ENCODE data around the gene IFI27L1.
"Not testable (repeated sequence)": the region's sequence is repeated elsewhere in the genome, so short reads cannot be mapped to it uniquely, and the experiment has no call there.

The IFI27L1 gene

GRCh38 chr14:94062344-94062940, 18.7 kb upstream of the IFI27L1 start:
- Histone ChIP-seq H3K9me3 (ENCODE audit: severe bottlenecking) (no peaks in the 10 kb centered on the region), H3K4me3 (ENCODE audit: severe bottlenecking) (no peak overlapping the region), H3K27ac (ENCODE audit: poor library complexity, severe bottlenecking) (peak overlapping the region; percentile 81), H3K4me1 (ENCODE audit: insufficient read depth, poor library complexity, severe bottlenecking) (peaks cover 38% of the 10 kb centered on the region), H3K27me3 (ENCODE audit: insufficient read depth, poor library complexity, severe bottlenecking) (no peaks in the 10 kb centered on the region), H3K36me3 (ENCODE audit: low read depth) (peaks cover 66% of the 10 kb centered on the region)
- no peak for TF ChIP-seq CTCF (IDR thresholded peaks at IDR 0.05; ENCODE audit: poor library complexity, severe bottlenecking)
- peak; percentile 90 for ATAC-seq (ENCODE audit: low read depth)
- peak; percentile 84 for DNase-seq (ENCODE audit: low spot score)

- peaks cover 44% of the 10 kb centered on the region for H3K4me1 ChIP-seq (ENCODE audit: insufficient read depth, poor library complexity, severe bottlenecking)
- peak overlapping the region; percentile 63 for H3K27ac ChIP-seq (ENCODE audit: poor library complexity, severe bottlenecking)
- DNase-seq (ENCODE audit: low spot score), result peak; percentile 81
- no peak for TF ChIP-seq CTCF (IDR thresholded peaks at IDR 0.05; ENCODE audit: poor library complexity, severe bottlenecking)
- no peak overlapping the region for H3K4me3 ChIP-seq (ENCODE audit: severe bottlenecking)
- H3K36me3 ChIP-seq (ENCODE audit: low read depth), result peaks cover 34% of the 10 kb centered on the region
- ATAC-seq (ENCODE audit: low read depth), result peak; percentile 59
- no peaks in the 10 kb centered on the region for H3K27me3 ChIP-seq (ENCODE audit: insufficient read depth, poor library complexity, severe bottlenecking)
- H3K9me3 ChIP-seq (ENCODE audit: severe bottlenecking), result peaks cover 8% of the 10 kb centered on the region
Observed at GRCh38 chr14:94066089-94066676, 14.9 kb upstream of the IFI27L1 start.

- ATAC-seq (ENCODE audit: low read depth); DNase-seq (ENCODE audit: low spot score); H3K27ac ChIP-seq (ENCODE audit: poor library complexity, severe bottlenecking); H3K4me3 ChIP-seq (ENCODE audit: severe bottlenecking); H3K27me3 ChIP-seq (ENCODE audit: insufficient read depth, poor library complexity, severe bottlenecking): not testable (repeated sequence)
- Histone ChIP-seq H3K9me3 (ENCODE audit: severe bottlenecking) (peaks cover 30% of the 10 kb centered on the region), H3K36me3 (ENCODE audit: low read depth) (peaks cover 50% of the 10 kb centered on the region), H3K4me1 (ENCODE audit: insufficient read depth, poor library complexity, severe bottlenecking) (peaks cover 14% of the 10 kb centered on the region)
Observed at GRCh38 chr14:94072076-94072475, 9.0 kb upstream of the IFI27L1 start.

GRCh38 chr14:94074534-94074933, 6.6 kb upstream of the IFI27L1 start:
- H3K36me3 ChIP-seq (ENCODE audit: low read depth), result peaks cover 69% of the 10 kb centered on the region
- peaks cover 24% of the 10 kb centered on the region for H3K9me3 ChIP-seq (ENCODE audit: severe bottlenecking)
- H3K27me3 ChIP-seq (ENCODE audit: insufficient read depth, poor library complexity, severe bottlenecking), result no peaks in the 10 kb centered on the region
- DNase-seq (ENCODE audit: low spot score) (no peak), ATAC-seq (ENCODE audit: low read depth) (no peak)
- no peak overlapping the region for H3K4me3 ChIP-seq (ENCODE audit: severe bottlenecking)
- no peak overlapping the region for H3K27ac ChIP-seq (ENCODE audit: poor library complexity, severe bottlenecking)
- TF ChIP-seq CTCF (IDR thresholded peaks at IDR 0.05; ENCODE audit: poor library complexity, severe bottlenecking), result no peak
- peaks cover 14% of the 10 kb centered on the region for H3K4me1 ChIP-seq (ENCODE audit: insufficient read depth, poor library complexity, severe bottlenecking)

GRCh38 chr14:94075008-94075407, 6.1 kb upstream of the IFI27L1 start:
- Histone ChIP-seq H3K36me3 (ENCODE audit: low read depth) (peaks cover 73% of the 10 kb centered on the region), H3K9me3 (ENCODE audit: severe bottlenecking) (peaks cover 23% of the 10 kb centered on the region), H3K27me3 (ENCODE audit: insufficient read depth, poor library complexity, severe bottlenecking) (no peaks in the 10 kb centered on the region), H3K4me3 (ENCODE audit: severe bottlenecking) (no peak overlapping the region), H3K27ac (ENCODE audit: poor library complexity, severe bottlenecking) (no peak overlapping the region), H3K4me1 (ENCODE audit: insufficient read depth, poor library complexity, severe bottlenecking) (peaks cover 16% of the 10 kb centered on the region)
- DNase-seq (ENCODE audit: low spot score), result no peak
- TF ChIP-seq CTCF (IDR thresholded peaks at IDR 0.05; ENCODE audit: poor library complexity, severe bottlenecking), result no peak
- no peak for ATAC-seq (ENCODE audit: low read depth)
